ENCODE results near the gene NLE1.
"Not testable (repeated sequence)": the region's sequence is repeated elsewhere in the genome, so short reads cannot be mapped to it uniquely, and the experiment has no call there.

Gene NLE1

DNA sequence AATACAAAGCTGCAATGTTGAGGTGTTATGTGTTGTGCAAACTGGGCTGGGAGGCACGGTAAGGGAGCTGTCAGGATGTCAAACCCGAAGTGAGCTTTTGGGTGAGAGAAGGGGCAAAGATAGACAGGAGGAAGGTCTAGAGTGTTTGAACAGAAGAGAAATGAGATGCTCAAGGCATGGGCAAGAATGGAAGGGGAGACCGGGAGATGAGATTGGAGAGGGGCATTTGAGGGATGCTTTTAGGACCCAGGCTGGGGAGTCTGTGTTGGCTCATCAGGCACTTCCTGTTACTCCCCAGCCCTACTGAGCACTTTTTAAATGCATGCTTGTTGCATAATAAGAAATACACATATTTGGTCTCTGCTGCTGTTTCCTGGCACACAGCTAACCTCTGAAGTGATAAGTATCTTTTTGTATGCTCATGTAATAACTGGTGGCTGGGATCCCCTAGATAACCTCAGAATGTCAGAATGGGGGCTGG is 19.2 kb upstream of the NLE1 start:
- no peak for DNase-seq

DNA sequence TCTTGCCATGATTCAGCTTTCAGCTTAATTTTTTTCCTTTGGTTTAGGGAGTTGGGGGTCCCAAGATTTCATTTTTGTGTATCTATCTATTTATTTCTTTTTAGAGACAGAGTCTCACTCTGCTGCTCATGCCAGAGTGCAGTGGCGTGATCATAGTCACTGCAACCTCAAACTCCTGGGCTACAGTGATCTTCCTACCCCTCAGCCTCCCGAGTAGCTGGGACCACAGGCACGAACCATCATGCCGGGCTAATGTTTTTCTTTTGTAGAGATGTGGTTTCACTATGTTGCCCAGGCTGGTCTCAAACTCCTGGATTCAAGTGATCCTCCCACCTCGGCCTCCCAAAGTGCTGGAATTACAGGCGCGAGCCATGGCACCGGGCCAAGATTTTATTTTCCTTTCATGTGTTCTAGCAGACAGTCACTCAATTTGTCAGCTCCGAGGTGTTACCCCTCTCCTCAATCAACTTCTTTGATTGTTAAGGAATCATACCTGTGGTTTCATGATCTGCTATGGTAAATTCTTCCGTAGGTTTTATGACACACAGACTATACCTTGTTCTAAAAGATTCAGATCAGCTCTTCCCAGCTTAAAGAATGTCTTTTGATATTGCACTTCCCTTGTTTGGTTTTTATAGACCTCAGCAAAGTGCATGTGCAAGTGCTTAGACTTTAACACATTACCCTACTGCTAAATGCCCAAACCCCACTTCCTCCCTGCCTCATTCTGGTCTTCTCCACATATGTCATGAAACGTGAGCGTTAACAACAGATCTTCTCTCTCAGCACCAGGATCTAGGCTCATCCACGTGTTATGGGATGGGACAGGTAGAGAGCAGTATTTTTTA is 18.5 kb upstream of the NLE1 start:
- DNase-seq: no peak

DNA sequence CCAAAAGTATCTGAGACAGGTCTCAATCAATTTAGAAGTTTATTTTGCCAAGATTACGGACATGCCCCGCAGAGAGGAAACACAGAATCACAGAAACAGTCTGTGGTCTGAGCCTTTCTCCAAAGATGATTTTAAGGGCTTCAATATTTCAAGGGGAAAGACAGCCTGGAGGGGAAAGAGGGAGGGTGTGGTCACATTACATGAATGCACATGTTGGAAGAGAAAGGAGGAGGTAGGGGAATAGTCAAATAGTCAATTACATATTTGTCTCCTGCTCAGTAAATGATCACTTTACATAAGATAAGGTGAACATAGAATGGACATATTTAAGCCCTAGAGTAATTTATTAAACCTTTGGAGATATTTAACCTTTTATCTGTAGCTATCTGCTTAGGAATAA is 17.8 kb upstream of the NLE1 start:
- no peak for DNase-seq

DNA sequence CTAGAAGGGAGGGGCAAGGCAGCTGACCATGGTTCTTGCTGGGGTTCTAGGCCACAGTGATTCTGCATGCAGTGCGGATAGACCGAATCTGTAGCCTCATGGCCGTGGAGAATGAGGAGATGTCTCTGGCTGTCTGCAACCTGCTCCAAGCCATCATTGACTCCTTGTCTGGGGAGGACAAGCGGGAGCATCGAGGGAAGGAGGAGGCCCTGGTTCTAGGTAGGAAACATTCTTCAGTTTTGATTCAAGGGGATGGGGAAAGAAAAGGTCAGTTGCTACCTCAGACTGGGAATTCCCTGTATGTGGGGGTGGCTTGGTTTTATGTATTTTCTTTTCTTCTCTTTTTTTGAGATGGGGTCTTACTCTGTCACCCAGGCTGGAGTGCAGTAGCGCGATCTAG is 13.1 kb upstream of the NLE1 start:
- no peak for DNase-seq

DNA sequence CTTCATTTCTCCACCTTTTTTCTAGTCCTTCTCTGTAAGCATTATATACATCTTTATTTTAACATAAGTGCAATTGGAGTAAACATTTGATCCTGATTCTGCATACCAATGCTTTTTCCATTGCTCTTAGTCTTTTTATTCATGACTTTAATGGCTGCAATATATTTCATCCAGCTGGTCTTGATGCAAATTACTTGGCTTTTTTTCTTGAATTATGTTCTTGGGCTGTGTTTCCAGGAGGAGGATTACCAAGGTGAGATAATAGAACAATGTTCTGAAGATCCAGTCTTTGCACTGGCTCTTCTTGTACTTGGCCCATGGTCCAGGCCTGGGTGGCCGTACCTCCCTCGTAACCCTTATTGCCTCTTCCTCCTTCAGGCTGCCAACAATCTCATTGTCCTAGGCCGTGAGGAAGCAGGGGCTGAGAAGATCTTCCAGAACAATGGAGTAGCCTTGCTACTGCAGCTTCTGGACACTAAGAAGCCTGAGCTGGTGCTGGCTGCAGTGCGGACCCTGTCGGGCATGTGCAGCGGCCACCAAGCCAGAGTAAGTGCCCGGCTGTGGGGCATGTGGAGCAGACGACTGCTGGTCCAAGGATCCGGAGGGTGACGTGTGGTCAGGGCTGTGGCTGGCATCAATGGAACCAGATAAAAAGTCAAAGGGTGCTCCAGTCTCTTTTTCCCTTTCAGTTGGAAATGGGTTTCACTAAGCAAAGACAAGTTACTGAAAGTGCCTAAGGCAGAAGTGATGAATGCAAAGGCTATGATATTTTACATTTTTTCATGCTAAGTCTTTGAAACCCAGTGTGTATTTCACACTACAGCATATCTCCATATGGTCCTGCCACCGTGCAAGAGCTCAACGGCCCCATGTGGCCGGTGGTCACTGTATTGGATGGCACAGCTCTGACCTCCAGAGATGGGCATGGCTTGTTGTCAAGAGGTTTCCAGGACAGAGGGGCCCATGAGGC is 12.4 kb upstream of the NLE1 start:
- no peak for DNase-seq

DNA sequence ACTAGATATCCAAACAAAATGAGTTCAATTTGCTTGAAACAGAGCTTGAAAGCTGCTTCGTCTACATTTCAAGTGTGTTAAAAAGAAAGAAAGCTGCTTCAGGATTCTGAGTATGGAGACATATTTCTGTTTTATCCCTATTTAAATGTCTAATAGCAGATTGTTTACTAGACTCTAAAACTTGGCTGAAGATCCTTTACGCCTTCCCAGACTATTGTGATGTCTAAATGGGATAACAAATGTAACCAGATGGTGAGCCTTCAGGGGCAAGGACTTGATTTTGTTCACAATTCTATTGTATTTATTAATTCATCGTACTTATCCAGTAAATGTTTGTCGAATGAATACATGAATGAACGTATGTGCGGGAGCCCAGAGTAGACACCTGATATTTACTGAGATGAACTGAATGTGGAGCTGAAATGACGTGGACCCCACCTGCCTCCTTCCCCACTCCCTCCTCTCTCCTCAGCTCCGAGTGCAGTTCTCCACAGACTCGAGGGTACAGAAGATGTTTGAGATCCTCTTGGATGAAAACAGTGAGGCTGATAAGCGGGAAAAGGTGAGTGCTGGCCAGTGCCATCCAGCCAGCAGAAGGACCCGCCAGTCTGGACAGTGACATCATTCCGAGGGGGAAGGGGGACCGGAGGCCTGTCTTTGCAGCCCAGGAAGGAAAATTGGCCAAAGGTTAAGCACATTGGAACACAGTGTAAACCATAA is 10.5 kb upstream of the NLE1 start:
- DNase-seq: no peak

DNA sequence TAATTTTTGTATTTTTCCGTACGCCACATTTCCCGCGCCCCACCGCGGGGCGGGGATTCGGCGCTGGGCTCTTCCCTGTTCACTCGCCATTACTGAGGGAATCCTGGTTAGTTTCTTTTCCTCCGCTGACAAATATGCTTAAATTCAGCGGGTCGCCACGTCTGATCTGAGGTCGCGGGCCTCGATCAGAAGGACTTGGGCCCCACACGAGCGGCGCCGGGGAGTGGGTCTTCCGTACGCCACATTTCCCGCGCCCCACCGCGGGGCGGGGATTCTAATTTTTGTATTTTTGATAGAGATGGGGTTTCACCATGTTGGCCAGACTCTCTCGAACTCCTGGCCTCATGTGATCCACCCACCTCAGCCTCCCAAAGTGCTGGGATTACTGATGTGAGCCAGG is 9.0 kb upstream of the NLE1 start:
- DNase-seq: not testable (repeated sequence)

DNA sequence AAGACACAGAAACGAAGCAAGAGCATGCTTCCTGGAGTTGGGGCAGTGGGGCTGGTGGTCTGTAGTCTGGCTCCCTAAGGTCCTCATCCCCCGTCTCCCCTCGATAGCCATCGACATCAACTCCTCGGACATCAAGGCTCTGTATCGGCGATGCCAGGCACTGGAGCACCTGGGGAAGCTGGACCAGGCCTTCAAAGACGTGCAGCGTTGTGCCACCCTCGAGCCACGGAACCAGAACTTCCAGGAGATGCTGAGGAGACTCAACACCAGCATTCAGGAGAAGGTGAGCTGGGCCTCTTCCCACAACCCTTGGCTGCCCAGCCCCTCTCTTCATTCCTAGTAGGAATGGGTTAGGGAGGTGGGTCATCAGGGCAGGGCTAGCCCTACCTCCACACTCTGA is 7.8 kb upstream of the NLE1 start:
- no peak for DNase-seq

DNA sequence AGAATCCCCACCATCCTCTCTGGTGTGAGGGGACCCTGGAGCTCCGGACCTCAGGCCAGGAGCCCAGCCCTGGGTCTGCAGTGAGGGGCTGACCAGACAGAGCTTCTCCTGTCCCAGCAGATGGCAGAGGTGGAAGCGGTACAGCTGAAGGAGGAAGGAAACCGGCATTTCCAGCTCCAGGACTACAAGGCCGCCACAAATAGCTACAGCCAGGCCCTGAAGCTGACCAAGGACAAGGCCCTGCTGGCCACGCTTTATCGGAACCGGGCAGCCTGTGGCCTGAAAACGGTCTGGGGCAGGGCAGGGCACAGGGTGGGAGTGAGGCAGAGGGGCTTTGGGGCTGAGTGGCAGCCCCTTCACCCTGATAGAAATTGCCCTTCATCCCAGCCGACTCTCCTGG is 6.0 kb upstream of the NLE1 start:
- no peak for DNase-seq

DNA sequence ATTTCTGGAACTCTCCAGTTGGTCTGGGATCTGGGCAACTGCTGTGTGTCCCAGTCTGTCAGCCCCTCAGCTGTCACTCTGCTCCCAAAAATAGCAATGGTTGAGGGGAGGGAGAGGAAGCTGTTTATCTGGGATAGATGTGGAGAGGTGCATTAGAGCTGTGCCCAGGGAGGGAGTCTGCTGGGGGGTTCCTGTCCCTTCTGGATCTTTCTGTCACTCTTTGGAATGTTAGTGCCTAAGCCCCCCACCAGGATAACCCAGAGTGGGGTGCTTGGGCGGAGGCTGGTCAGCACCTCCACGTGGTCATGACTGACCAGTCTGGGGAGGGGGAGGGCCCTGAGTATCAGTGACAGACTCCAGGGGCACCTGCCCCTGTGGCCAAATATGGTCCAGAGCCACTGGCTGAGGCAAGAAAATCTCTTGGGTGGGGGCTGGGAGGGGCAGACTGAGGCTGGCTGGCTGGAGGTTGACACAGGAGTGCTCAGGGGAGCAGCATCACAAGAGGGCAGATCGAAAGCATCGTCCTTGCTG is 5.3 kb upstream of the NLE1 start, which contains the start of gene UNC45B:
Gene UNC45B, plus strand, starts transcription at position 443 of the 531 bp plus-strand sequence. CDS start 447 bp downstream, outside the sequence.
- no peak for DNase-seq

DNA sequence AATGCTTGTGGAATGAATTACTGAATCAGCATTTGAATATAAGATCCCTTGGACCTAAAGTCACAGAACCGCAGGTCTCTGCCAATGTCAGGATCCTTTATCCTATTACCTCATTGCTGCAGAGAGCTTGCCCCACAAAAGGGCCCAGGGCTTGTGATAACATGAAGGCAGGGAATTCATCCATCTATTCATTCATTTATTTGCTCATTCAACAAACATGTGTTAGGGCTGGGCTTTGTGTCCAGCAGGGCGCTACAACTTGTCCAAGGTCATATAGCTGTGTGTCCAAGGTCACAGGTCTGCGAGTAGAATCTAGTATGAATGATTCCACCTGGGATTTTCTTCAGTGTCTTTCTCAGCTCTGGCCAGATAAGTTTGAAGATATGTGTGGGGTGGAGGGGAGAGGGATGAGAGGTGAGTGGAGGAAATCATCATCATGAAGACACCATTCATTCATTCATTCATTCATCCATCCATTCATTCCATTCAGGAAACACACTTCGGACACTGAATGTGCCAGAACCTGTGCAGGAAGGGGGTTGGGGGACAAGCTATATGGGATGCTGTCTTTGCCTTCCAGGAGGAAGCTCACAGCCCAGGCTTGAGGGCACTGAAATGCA is 4.2 kb upstream of the NLE1 start:
- DNase-seq: no peak

DNA sequence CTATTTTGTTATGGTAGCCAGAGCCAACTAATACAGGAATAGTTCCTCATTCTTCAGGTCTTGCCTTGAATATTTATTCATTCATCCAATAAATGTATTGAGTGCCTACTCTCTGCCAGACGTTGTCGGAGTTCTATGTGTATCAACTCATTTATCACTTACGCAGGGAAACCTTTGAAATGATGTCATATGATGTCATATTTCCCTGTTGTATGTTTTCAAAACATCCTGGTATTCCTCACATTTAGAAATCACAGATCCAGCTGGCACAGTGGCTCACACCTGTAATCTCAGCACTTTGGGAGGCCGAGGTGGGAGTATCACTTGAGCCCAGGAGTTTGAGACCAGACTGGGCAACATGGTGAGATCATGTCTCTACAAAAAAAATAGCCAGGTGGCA is 2.7 kb upstream of the NLE1 start:
- no peak for DNase-seq

DNA sequence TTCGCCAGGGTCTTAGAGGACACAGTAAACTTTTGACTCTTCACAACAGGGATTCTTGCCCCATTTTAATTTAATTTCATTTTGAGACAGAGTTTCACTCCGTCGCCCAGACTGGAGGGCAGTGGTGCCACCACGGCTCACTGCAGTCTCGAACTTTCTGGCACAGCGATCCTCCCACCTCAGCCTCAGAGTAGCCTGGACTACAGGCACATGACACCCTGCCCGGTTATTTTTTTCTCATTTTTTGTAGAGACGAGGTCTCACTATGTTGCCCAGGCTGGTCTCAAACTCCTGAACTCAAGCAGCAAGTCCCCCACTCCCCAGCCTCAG is 329 bp upstream of the NLE1 start:
- DNase-seq: no peak

DNA sequence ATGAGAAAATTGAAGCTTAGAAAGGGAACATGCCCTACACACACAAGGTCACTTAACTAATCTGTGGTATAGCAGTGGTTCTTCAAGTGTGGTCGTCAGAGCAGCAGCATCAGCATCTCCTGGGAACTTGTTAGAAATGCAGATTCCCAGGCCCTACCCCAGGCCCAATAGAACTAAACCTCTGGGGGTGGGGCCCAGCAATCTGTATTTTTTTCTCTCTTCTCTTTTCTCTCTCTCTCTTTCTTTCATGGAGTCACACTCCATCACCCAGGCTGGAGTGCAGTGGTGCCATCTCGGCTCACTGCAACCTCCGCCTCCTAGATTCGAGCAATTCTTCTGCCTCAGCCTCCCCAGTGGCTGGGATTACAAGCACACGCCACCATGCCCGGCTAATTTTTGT is 3.9 kb downstream of the NLE1 start:
- DNase-seq: no peak

DNA sequence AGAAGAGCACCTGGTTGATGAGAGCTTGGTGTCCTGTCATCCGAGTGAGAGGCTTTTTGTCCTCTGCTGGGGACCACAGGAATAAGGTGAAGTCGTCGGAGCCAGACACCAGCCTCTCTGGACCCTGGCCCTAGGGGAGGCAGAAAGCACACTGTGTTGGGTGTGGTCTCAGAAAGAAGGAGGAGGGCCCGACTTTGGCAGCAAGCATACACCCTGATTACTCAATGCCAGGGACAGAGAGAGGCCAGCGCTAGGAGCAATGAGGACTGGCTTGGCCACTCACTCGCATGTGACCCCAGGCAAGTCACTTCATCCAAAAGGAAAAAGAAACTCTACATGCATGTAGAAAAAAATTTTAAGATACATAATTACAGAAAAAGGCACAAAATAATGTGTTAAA is 6.8 kb downstream of the NLE1 start:
- no peak for DNase-seq

DNA sequence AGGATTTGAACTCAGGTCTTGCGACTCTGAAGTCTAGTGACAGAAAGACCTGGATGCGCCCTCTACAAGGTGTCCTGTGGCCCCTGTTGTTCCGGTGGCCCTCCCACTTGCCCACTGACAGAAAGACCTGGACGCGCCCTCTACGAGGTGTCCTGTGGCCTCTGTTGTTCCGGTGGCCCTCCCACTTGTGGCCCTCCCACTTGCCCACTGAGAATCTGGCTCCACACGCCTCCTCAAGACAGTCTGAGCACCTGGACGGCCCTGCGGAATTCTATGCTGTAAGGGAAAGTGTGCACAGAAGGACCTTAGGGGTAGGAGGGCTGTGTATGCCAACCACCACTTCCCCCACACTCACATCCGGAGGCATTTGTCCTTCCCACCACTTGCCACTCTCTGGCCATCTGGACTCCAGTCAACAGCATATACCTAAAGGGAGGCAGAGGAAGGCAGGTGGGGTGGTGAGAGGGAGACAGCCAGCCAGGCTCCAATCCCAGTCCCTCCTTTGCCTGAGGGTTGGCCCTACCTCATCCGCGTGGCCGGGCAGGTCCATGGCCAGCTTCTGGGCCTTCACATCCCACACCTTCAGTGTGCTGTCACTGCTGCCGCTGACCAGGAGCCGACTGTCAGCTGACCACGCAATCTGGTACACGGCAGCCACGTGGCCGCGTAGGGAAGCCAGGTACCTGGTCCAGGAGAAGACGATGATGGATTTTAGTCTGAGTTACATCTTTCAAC is 9.1 kb downstream of the NLE1 start:
- DNase-seq: no peak

DNA sequence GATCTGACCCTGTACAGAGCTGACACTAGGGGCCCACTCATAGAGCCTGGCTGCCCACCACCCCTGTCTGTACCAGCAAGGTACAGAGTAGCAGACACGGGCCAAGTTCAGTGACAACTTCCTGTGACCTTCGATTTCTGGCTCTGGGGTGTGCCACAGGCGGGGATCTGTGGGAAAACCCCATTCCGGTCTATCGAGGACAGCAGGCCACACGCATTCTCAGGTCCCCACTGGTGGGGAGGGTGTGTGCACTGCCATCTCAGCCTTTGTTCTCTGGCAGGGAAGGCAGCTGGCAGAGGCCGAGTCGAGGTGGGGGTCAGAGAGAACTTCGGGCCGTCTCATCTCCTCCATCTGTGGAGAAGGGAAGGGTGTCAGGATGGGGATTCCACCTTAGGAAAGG is 10.0 kb downstream of the NLE1 start:
- no peak for DNase-seq

DNA sequence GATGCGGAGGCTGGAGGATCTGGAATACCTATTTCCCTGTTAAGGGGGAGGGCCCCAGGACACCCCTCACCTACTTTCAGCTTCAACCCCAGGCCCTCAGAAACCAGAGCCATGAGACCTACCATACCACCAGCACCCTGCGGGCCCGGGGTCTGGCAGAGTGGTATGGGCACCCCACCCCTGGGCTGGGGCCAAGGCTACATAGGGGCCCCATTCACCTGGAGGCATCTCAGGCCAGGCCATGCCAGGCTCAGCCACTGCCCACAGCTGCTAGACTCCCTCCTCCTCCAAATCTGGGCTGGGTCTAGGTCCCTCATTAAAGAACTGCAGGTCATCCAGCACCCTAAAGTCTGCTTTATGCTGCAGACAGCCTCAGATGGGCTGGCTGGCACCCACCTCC is 11.7 kb downstream of the NLE1 start:
- no peak for DNase-seq

DNA sequence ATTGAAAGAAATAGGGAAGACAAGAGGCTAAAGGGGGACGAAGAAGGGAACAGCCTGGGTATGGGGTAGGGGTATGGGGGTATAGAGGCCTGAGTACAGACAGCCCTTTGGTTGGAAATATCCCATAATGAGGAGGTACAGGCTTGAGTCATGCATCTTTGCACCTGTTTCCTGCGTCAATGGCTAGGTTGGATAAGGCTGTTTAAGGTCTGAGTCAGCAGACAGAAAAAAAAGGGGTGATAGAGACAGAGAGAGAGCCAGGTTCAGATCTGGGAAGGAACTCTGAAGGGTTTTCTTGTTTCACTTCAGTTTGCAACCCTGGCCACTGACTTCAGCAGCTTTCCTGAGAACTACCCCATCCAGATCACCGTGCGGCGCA is 12.1 kb downstream of the NLE1 start:
- DNase-seq: no peak

DNA sequence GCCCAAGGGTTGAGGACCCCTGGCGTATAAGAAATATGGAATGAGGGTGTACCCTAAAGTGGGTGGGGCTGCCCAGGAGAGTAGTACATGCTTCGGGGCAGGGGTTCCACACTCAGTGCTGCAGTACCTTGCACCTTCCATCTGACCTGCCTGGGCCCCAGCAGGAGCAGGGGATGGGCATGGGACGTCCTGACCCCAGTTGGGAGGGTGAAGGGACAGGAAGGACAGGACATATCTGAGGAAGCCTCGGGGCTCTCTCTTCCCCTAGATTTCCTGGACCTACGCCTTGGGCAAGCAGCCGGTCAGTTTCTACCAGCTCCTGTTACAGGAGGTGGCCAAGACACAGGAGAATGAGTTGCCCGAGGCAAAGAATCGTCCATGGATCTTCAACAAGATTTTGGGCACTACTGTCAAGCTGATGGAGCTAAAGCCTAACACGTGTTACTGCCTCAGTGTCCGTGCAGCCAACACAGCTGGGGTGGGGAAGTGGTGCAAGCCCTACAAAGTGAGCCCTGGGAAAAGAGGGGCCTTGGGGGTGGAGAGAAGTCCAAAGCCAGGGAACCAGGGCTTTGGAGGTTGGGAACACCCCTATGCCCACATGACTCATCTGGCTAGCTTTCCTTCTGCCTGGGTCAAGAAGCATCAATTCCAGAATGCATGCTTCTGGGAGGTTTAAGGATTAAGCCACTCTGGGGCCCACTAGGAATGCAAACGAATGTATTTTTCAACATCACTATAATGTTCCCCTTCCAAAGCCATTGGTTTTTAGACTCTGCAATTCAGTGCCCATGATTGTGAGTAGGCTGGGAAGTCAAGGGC is 12.7 kb downstream of the NLE1 start:
- no peak for DNase-seq

Measured in NCI-H1417 (cell line).